C4-2B (cell line): ENCODE results near the gene SHOX.

Source experiments
- ZFX ChIP-seq: fragments of 450-650 bp; IDR thresholded peaks from 2 replicates; pipeline ENCODE4 v1.6.1; 2017
- TF ChIP-seq, protein P1 (sequence below): fragments of 450-650 bp; conservative IDR thresholded peaks from 2 replicates; pipeline ENCODE4 v1.5.1; 2017; ENCODE audit warnings: mild to moderate bottlenecking

DNA sequence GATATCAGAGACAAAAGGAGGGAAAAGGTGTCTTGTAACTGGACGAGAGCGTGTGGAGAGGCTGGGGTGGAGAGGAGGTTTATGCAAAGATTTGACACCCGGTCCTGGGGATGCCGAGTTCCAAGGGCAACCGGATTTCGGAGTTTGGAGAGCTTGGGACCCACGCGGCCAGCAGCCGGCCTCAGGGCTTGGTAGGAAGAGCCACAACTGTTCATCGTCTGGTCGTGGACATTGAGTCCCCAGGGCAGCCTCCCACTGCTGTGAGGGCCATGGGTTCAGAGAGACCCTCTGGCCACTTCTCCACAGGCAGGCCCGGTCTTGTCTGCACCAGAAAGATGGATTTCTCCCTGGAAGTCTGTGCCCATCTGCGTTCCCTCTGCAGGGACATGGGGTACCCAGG lies 46.8 kb downstream of the SHOX start:
- TF ChIP-seq, protein P1, sequence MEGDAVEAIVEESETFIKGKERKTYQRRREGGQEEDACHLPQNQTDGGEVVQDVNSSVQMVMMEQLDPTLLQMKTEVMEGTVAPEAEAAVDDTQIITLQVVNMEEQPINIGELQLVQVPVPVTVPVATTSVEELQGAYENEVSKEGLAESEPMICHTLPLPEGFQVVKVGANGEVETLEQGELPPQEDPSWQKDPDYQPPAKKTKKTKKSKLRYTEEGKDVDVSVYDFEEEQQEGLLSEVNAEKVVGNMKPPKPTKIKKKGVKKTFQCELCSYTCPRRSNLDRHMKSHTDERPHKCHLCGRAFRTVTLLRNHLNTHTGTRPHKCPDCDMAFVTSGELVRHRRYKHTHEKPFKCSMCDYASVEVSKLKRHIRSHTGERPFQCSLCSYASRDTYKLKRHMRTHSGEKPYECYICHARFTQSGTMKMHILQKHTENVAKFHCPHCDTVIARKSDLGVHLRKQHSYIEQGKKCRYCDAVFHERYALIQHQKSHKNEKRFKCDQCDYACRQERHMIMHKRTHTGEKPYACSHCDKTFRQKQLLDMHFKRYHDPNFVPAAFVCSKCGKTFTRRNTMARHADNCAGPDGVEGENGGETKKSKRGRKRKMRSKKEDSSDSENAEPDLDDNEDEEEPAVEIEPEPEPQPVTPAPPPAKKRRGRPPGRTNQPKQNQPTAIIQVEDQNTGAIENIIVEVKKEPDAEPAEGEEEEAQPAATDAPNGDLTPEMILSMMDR: no peak
- no peak for TF ChIP-seq ZFX
